ENCODE results near the gene ADA. TPM values are rescaled to one million over a fixed set of nuclear protein-coding genes. Genes with fewer than 3 reads are reported as not detected.
A peak's percentile ranks its signal among the peaks of the same experiment; 100 is the strongest.

The ADA gene
- total RNA-seq, 2 experiments from 2014 or later: 103 to 107 TPM

DNA sequence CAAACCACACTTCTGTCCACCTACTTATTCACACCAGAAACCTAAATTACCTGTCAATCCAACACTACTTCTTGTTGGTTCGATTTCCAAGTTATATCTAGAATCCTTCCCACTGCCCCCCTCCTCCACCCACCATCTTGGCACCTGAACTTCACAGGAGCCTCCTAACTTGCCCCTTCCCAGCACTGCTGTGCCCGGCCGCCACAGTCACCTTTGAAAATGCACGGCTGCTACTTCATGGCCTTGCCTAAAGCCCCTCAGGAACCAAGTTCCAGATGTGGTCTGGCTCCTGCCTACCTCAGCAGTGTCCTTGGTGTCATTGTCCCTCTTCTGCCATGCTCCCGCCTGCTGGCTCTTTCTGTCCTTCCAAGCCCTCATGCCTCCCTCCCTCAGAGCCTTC, 37.9 kb downstream of the ADA start:
- H3K27ac Mint-ChIP-seq: peak overlapping the region; percentile 12
- H3K4me3 Mint-ChIP-seq: no peak overlapping the region
- CTCF ChIA-PET: no interaction called here
- DNase-seq: no peak
- POLR2A ChIA-PET: no interaction called here
- H3K4me1 Mint-ChIP-seq: peaks cover 56% of the 10 kb centered on the region
- no peaks in the 10 kb centered on the region for H3K9me3 Mint-ChIP-seq
- peaks cover 28% of the 10 kb centered on the region for H3K36me3 Mint-ChIP-seq (ENCODE audit: low read depth)
- no peaks in the 10 kb centered on the region for H3K27me3 Mint-ChIP-seq

GRCh38 chr20:44610313-44610962, 41.1 kb downstream of the ADA start:
- Mint-ChIP-seq H3K4me3 (no peak overlapping the region), H3K27ac (peak overlapping the region; percentile 95), H3K4me1 (peaks cover 32% of the 10 kb centered on the region), H3K36me3 (ENCODE audit: low read depth) (peaks cover 16% of the 10 kb centered on the region), H3K9me3 (no peaks in the 10 kb centered on the region), H3K27me3 (no peaks in the 10 kb centered on the region)
- ChIA-PET CTCF (interaction anchor here (0.6 to 3.9 kb wide), 16 partner anchors 8 to 802 kb away, joined by 3 to 19 read pairs (median 3); partner anchors contain the start of gene SYS1), POLR2A (interaction anchor here (0.7 kb wide), 1 partner anchor 9 kb away, joined by 5 read pairs; no protein-coding TSS in a partner anchor)
- DNase-seq: peak; percentile 23

DNA sequence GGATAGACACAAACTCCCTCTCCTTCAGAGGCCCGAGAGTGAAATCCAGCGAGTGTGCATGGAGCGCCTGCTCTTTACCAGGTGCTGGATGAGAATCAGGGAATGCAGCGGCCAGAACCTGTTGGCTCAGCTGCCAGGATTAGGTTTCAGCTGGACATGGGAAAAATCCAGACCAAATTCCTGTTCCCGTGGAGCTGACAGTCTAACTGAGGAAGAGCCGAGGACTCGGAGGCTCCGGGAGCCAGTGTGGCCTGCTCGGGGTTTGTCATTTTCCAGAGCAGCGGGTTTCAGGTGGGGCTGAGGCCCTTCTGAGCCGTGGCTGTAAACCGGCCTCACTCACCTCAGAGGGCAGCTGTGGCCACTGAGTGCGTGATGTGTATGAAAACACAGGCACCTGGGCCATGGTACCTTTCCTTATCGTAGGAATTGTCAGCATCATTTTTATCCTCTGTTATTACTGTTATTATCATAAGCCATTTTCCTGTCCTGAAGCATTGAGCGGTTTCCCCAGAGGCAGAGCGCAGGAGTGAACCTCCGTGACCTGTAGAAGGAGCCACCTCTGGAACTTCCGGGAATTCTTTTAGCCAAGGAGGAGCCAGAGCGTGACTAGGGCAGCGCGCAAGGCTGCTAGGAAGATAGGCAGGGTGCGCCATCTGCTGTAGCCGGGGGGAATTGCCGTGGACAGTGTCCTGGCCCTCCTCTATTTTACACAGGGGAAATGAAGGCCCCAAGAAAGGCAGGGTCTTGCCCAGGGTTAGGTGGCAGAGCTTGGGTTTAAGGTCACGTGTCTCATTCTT, 41.8 kb downstream of the ADA start:
- Mint-ChIP-seq H3K4me3 (peak overlapping the region; percentile 22), H3K27ac (peak overlapping the region; percentile 95), H3K9me3 (no peaks in the 10 kb centered on the region), H3K4me1 (peaks cover 25% of the 10 kb centered on the region), H3K36me3 (ENCODE audit: low read depth) (peaks cover 10% of the 10 kb centered on the region), H3K27me3 (no peaks in the 10 kb centered on the region)
- peak; percentile 84 for DNase-seq
- POLR2A ChIA-PET: interaction anchor here (0.7 kb wide), 1 partner anchor 8 kb away, joined by 5 read pairs; no protein-coding TSS in a partner anchor
- CTCF ChIA-PET: interaction anchor here (0.6 to 3.9 kb wide), 21 partner anchors 8 to 803 kb away, joined by 3 to 19 read pairs (median 3); partner anchors contain the start of gene SYS1

- no peak overlapping the region for H3K27ac Mint-ChIP-seq
- POLR2A ChIA-PET: no interaction called here
- no peak overlapping the region for H3K4me3 Mint-ChIP-seq
Measured at GRCh38 chr20:44609006-44609515, 42.4 kb downstream of the ADA start.

GRCh38 chr20:44606725-44607441, 44.6 kb downstream of the ADA start:
- Mint-ChIP-seq H3K9me3 (no peaks in the 10 kb centered on the region), H3K4me1 (peaks cover 19% of the 10 kb centered on the region), H3K36me3 (ENCODE audit: low read depth) (peaks cover 2% of the 10 kb centered on the region), H3K4me3 (no peak overlapping the region), H3K27me3 (no peaks in the 10 kb centered on the region), H3K27ac (no peak overlapping the region)
- ChIA-PET CTCF (interaction anchor here (0.6 to 3.9 kb wide), 2 partner anchors 9 to 1198 kb away, joined by 4 to 19 read pairs; no protein-coding TSS in a partner anchor), POLR2A (no interaction called here)
- no peak for DNase-seq

More at GRCh38 chr20:44609006-44609515, 42.4 kb downstream of the ADA start:
- Mint-ChIP-seq H3K27me3 (no peaks in the 10 kb centered on the region), H3K36me3 (ENCODE audit: low read depth) (peaks cover 5% of the 10 kb centered on the region), H3K4me1 (peaks cover 20% of the 10 kb centered on the region), H3K9me3 (no peaks in the 10 kb centered on the region)
- CTCF ChIA-PET: interaction anchor here (0.7 to 3.9 kb wide), 8 partner anchors 11 to 224 kb away, joined by 3 to 19 read pairs (median 4); no protein-coding TSS in a partner anchor
- DNase-seq: no peak

GRCh38 chr20:44603327-44603726, 48.2 kb downstream of the ADA start:
- H3K4me1 Mint-ChIP-seq: peaks cover 22% of the 10 kb centered on the region
- POLR2A ChIA-PET: interaction anchor here (0.8 kb wide), 1 partner anchor 38 kb away, joined by 3 read pairs; no protein-coding TSS in a partner anchor

DNA sequence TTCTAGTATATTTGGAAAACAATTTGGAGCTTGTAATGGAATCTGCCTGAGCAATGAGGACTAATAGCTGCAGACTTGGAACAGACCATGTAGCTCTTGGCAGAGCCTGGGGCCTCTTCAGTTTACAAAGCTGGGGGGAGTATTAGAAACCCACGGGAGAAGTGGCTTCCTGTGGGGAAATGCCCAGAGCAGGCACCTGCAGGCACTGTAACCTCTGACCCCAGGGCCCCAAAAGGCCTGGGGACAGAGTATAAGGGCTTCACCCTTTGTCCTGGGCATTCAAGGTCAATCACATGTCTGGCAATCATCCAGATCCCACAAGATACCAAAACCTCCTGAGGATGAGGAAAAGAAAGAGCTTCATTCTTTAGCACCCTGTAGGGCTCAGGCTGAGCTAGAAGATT, 49.7 kb downstream of the ADA start:
- no peak overlapping the region for H3K4me3 Mint-ChIP-seq
- no peak overlapping the region for H3K27ac Mint-ChIP-seq
- DNase-seq: no peak
- ChIA-PET POLR2A (interaction anchor here (0.6 to 0.7 kb wide), 2 partner anchors 8 to 38 kb away, joined by 5 read pairs; no protein-coding TSS in a partner anchor), CTCF (interaction anchor here (1.0 kb wide), 1 partner anchor 9 kb away, joined by 3 read pairs; no protein-coding TSS in a partner anchor)
- no peaks in the 10 kb centered on the region for H3K36me3 Mint-ChIP-seq (ENCODE audit: low read depth)
- peaks cover 28% of the 10 kb centered on the region for H3K4me1 Mint-ChIP-seq
- no peaks in the 10 kb centered on the region for H3K27me3 Mint-ChIP-seq
- H3K9me3 Mint-ChIP-seq: no peaks in the 10 kb centered on the region

More at GRCh38 chr20:44603327-44603726, 48.2 kb downstream of the ADA start:
- no peak for DNase-seq
- CTCF ChIA-PET: interaction anchor here (0.6 to 2.0 kb wide), 5 partner anchors 9 to 325 kb away, joined by 3 to 8 read pairs (median 4); no protein-coding TSS in a partner anchor
- no peaks in the 10 kb centered on the region for H3K36me3 Mint-ChIP-seq (ENCODE audit: low read depth)
- H3K27me3 Mint-ChIP-seq: no peaks in the 10 kb centered on the region
- H3K27ac Mint-ChIP-seq: no peak overlapping the region
- no peaks in the 10 kb centered on the region for H3K9me3 Mint-ChIP-seq
- no peak overlapping the region for H3K4me3 Mint-ChIP-seq

DNA sequence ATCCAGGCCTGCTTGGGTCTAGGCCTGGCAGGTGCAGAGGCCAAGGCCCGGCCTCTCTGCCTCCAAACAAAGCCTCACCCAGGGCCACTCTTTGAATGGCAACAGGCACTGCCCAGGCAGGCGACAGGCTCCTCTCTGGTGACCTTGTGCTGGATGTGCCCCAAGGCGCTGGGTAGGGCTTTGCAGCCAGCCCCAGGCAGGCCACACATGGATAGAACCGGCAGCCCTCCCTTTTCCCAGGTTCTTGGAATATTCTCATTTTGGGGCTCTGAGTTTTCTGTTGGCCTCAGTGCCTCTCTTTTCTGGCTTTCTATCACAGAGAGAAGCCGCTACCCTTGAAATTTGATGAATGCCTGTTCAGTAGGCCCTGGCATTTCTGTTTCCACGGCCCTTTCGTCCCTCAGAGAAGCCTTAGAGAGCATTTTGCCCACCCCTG, 50.2 kb downstream of the ADA start:
- H3K27me3 Mint-ChIP-seq: no peaks in the 10 kb centered on the region
- no peak overlapping the region for H3K27ac Mint-ChIP-seq
- H3K36me3 Mint-ChIP-seq (ENCODE audit: low read depth): no peaks in the 10 kb centered on the region
- H3K9me3 Mint-ChIP-seq: no peaks in the 10 kb centered on the region
- POLR2A ChIA-PET: interaction anchor here (0.6 kb wide), 1 partner anchor 9 kb away, joined by 5 read pairs; no protein-coding TSS in a partner anchor
- no peak for DNase-seq
- peaks cover 28% of the 10 kb centered on the region for H3K4me1 Mint-ChIP-seq
- H3K4me3 Mint-ChIP-seq: no peak overlapping the region
- CTCF ChIA-PET: no interaction called here

GRCh38 chr20:44600758-44601201, 50.7 kb downstream of the ADA start:
- CTCF ChIA-PET: no interaction called here
- Mint-ChIP-seq H3K27ac (no peak overlapping the region), H3K4me1 (peaks cover 28% of the 10 kb centered on the region), H3K9me3 (no peaks in the 10 kb centered on the region), H3K27me3 (no peaks in the 10 kb centered on the region), H3K36me3 (ENCODE audit: low read depth) (no peaks in the 10 kb centered on the region), H3K4me3 (no peak overlapping the region)
- DNase-seq: no peak
- POLR2A ChIA-PET: no interaction called here

DNA sequence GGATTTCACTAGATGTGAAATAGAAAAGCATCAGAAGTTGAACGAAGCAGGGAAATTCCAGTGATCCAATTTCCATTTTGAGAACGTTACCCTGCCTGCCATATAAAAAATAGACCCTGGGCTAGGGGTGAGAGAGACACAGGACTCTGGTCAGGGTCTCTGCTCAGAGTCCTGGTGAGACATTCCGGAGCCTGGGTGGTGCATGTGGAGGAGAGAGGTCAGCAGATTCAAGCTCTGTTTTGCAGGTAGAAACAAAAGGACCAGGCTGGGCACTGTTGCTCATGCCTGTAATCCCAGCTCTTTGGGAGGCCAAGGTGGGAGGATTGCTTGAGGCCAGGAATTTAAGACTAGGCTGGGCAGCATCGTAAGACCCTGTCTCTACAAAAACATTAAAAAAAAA, 51.2 kb downstream of the ADA start:
- DNase-seq: no peak
- H3K4me1 Mint-ChIP-seq: peaks cover 28% of the 10 kb centered on the region
- H3K27me3 Mint-ChIP-seq: no peaks in the 10 kb centered on the region
- H3K27ac Mint-ChIP-seq: no peak overlapping the region
- POLR2A ChIA-PET: no interaction called here
- no peaks in the 10 kb centered on the region for H3K36me3 Mint-ChIP-seq (ENCODE audit: low read depth)
- no peak overlapping the region for H3K4me3 Mint-ChIP-seq
- CTCF ChIA-PET: no interaction called here
- H3K9me3 Mint-ChIP-seq: no peaks in the 10 kb centered on the region

DNA sequence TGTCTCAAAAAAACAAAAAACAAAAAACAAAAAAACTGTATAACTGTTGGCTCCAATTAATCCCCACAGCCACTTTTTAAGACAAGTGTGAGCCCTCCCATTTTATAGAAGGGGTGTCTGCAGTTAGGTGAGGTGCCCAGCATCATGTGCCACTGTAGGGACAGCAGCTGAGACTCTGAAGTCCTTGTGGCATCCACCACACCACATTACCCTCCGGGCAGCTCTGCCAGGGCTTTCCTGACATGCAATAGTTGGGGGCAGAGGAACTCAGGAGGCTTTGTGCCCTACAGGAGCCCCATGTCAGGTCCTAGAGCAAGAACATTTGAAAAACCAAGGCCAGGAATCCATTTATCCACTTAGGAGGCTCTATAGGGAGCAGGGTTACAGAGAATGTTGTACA, 51.8 kb downstream of the ADA start:
- no peaks in the 10 kb centered on the region for H3K27me3 Mint-ChIP-seq
- H3K9me3 Mint-ChIP-seq: no peaks in the 10 kb centered on the region
- ChIA-PET POLR2A (no interaction called here), CTCF (interaction anchor here (2.3 kb wide), 1 partner anchor 14 kb away, joined by 7 read pairs; no protein-coding TSS in a partner anchor)
- DNase-seq: no peak
- no peak overlapping the region for H3K4me3 Mint-ChIP-seq
- H3K4me1 Mint-ChIP-seq: peaks cover 28% of the 10 kb centered on the region
- no peak overlapping the region for H3K27ac Mint-ChIP-seq
- no peaks in the 10 kb centered on the region for H3K36me3 Mint-ChIP-seq (ENCODE audit: low read depth)

Data from activated CD4-positive, alpha-beta T cell treated with anti-CD3 and anti-CD28 coated beads, Interleukin-2, amount 10 ng/mL, durations not matched to agents 7 days and 5 days (primary cell).